Prostate gland (tissue), 2 donors: ENCODE data around the gene RPUSD1. TPM values are rescaled to one million over a fixed set of nuclear protein-coding genes. Genes with fewer than 3 reads are reported as not detected.

Experiments
- DNase-seq: peaks from one replicate; pipeline ENCODE4 v3.0.0-alpha.2; 2019; ENCODE audit warnings: low spot score
- H3K27ac ChIP-seq, 2 donors: fragments of 200-600 bp; sonication (generic); 2 replicates each; pipeline ENCODE4 v1.5.1; 2017 to 2019
- H3K27me3 ChIP-seq: fragments of 200-600 bp; sonication (generic); replicated peaks from 2 replicates; pipeline ENCODE4 v1.5.1; 2019; ENCODE audit not compliant: insufficient read depth
- H3K36me3 ChIP-seq, 2 donors: fragments of 200-600 bp; sonication (generic); 1 replicate in 1 of 2; 2 replicates in 1 of 2; pipeline versions ENCODE4 v1.5.1 to v1.8.1; 2017 to 2019
- H3K4me1 ChIP-seq: fragments of 200-600 bp; sonication (generic); replicated peaks from 2 replicates; pipeline ENCODE4 v1.5.1; 2019
- H3K4me3 ChIP-seq, 2 donors: fragments of 200-600 bp; sonication (generic); 2 replicates each; pipeline ENCODE4 v1.5.1; 2017 to 2019
- H3K9me3 ChIP-seq: fragments of 200-600 bp; sonication (generic); 2 replicates; pipeline ENCODE4 v1.5.1; 2017
- CTCF ChIP-seq, 4 experiments: fragments of 200-600 bp in 2 of 4; fragments of 450-650 bp in 2 of 4; sonication (generic) in 2 of 4; IDR thresholded peaks; 1 replicate in 3 of 4; 2 replicates in 1 of 4; pipeline ENCODE4 v1.5.1; 2016 to 2019; ENCODE audit warnings: antibody characterized with exemption in 4 of 4, mild to moderate bottlenecking in 2 of 4, moderate library complexity in 2 of 4
- POLR2A ChIP-seq: fragments of 450-650 bp; IDR thresholded peaks from one replicate; pipeline ENCODE4 v1.6.1; 2016; ENCODE audit warnings: antibody characterized with exemption, mild to moderate bottlenecking
- POLR2AphosphoS5 ChIP-seq: sonication (generic); formaldehyde crosslinking; IDR thresholded peaks from one replicate; pipeline ENCODE4 v1.6.1; 2017; ENCODE audit warnings: antibody characterized with exemption
- WGBS: methylation state at CpG from one replicate; pipeline ENCODE4 v1.1.5; 2018; 5-methylcytosine and 5-hydroxymethylcytosine counted together
- intact Hi-C: fragments of 100-400 bp; cut with DNase I; formaldehyde crosslinking; loops from one replicate; pipeline ENCODE4 v1.14.2; 2022
- total RNA-seq, 2 donors: library from RNA; depleted of rRNA; stranded (reverse); fragments of >200 nt; gene quantifications; one replicate each; pipeline ENCODE4 v1.1.0, GENCODE V29; 2016

Gene RPUSD1
- total RNA-seq, 2 donors from 2014 or later: 22.0 to 32.4 TPM

- Histone ChIP-seq H3K27me3 (peaks cover 19% of the 10 kb centered on the region), H3K4me1 (no peaks in the 10 kb centered on the region), H3K9me3 (no peaks in the 10 kb centered on the region), H3K4me3 (no peak overlapping the region), H3K27ac (no peak overlapping the region), H3K36me3 (no peaks in the 10 kb centered on the region)
- no peak for TF ChIP-seq POLR2A
- TF ChIP-seq CTCF (IDR thresholded peaks at IDR 0.05): no peak
- TF ChIP-seq POLR2AphosphoS5: no peak
- DNase-seq: no peak
- WGBS: 52% methylated on average over 20 of the region's 22 CpGs
- intact Hi-C loops: no loop called here
These were observed 11.1 kb upstream of the RPUSD1 start for GRCh38 chr16:799111-799947.

- Histone ChIP-seq H3K4me3 (no peak overlapping the region), H3K9me3 (no peaks in the 10 kb centered on the region), H3K27ac (no peak overlapping the region), H3K27me3 (peaks cover 19% of the 10 kb centered on the region), H3K4me1 (no peaks in the 10 kb centered on the region), H3K36me3 (no peaks in the 10 kb centered on the region)
- WGBS: 87% methylated on average over 19 of the region's 19 CpGs
- no peak for TF ChIP-seq POLR2AphosphoS5
- TF ChIP-seq CTCF (IDR thresholded peaks at IDR 0.05): no peak
- TF ChIP-seq POLR2A: no peak
- DNase-seq: no peak
- intact Hi-C loops: no loop called here
These were observed 10.5 kb upstream of the RPUSD1 start for GRCh38 chr16:798666-799065.

- Histone ChIP-seq H3K9me3 (no peaks in the 10 kb centered on the region), H3K36me3 (no peaks in the 10 kb centered on the region), H3K4me1 (no peaks in the 10 kb centered on the region), H3K27me3 (peaks cover 19% of the 10 kb centered on the region), H3K27ac (no peak overlapping the region), H3K4me3 (no peak overlapping the region)
- intact Hi-C loops: no loop called here
- TF ChIP-seq POLR2AphosphoS5 (no peak), CTCF (IDR thresholded peaks at IDR 0.05) (no peak), POLR2A (no peak)
- no peak for DNase-seq
- WGBS: 95% methylated on average over 14 of the region's 22 CpGs
These were observed 9.5 kb upstream of the RPUSD1 start for GRCh38 chr16:797686-798085.

- intact Hi-C loops: no loop called here
- DNase-seq: no peak
- Histone ChIP-seq H3K27ac (no peak overlapping the region), H3K9me3 (no peaks in the 10 kb centered on the region), H3K36me3 (no peaks in the 10 kb centered on the region), H3K27me3 (peaks cover 19% of the 10 kb centered on the region), H3K4me3 (no peak overlapping the region), H3K4me1 (no peaks in the 10 kb centered on the region)
- WGBS: 100% methylated on average over 2 of the region's 2 CpGs
- TF ChIP-seq CTCF (IDR thresholded peaks at IDR 0.05) (no peak), POLR2A (no peak), POLR2AphosphoS5 (no peak)
These were observed 8.9 kb upstream of the RPUSD1 start for GRCh38 chr16:797120-797420.
